GM18867 (cell line): ENCODE data around the gene MUS81.
"Not testable (repeated sequence)": the region's sequence is repeated elsewhere in the genome, so short reads cannot be mapped to it uniquely, and the experiment has no call there.

Experiments used
- ATAC-seq: cut with Tn5 transposase; IDR thresholded peaks from one replicate; pipeline ENCODE4 v1.9.1; 2021; ENCODE audit warnings: mild to moderate bottlenecking, moderate library complexity; ENCODE audit not compliant: unreplicated experiment

Gene MUS81

GRCh38 chr11:65891219-65892136, 31.2 kb downstream of the MUS81 start:
- ATAC-seq = no peak

DNA sequence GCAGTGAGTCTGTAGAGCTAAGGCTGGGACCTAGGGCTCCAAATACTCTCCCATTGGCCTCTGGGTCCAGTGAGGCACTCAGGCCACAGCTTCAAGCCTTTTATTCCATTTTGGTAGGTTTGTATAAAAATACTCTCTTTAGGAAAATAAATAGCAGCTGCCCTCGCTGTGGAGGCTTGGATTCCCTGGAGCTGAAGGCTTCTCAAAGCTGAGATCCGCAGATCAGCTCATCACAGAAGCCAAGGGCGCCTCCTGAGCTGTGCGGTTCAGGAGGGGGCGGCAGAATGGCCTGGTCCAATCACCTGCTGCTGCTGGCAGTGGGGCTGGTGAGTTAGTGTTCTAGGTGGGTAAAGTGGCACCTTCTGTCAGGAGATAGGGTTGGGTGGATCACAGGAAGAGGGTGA, 31.9 kb downstream of the MUS81 start:
- ATAC-seq = not testable (repeated sequence)

DNA sequence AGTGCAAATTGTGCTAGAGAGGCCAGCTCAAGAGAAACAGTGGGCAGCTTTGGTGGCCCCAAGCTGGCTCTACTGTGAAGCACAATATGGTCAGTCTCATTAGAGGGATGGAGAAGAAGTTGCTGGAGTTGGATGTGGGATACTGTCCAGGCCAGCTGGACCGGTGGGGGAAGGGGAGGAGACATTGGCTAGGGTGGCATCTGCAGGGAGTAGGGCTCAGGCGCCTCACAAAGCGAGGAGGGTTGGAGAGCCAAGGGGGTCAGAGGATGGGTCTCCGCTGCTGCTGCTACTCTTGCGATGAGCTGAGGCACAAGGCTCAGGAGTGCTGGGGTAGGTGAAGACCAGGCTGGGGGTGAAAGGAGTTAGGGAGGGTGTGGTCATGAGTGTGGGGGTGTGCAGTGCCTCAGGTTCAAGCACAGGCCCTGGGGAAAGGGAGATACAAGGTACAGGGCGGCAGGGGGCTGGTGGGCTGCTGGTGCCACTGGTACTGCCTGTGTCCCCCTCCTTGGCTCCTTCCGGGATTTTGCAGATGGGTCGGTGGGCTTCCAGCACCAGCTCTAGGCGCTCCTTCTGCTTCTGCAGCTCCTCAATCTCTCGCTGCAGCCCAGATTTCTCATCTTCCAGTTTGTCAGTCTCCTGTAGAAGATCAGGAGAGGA, 32.6 kb downstream of the MUS81 start:
- no peak for ATAC-seq

GRCh38 chr11:65894034-65894591, 33.9 kb downstream of the MUS81 start:
- ATAC-seq = no peak

GRCh38 chr11:65895482-65895981, 35.3 kb downstream of the MUS81 start:
- no peak for ATAC-seq

DNA sequence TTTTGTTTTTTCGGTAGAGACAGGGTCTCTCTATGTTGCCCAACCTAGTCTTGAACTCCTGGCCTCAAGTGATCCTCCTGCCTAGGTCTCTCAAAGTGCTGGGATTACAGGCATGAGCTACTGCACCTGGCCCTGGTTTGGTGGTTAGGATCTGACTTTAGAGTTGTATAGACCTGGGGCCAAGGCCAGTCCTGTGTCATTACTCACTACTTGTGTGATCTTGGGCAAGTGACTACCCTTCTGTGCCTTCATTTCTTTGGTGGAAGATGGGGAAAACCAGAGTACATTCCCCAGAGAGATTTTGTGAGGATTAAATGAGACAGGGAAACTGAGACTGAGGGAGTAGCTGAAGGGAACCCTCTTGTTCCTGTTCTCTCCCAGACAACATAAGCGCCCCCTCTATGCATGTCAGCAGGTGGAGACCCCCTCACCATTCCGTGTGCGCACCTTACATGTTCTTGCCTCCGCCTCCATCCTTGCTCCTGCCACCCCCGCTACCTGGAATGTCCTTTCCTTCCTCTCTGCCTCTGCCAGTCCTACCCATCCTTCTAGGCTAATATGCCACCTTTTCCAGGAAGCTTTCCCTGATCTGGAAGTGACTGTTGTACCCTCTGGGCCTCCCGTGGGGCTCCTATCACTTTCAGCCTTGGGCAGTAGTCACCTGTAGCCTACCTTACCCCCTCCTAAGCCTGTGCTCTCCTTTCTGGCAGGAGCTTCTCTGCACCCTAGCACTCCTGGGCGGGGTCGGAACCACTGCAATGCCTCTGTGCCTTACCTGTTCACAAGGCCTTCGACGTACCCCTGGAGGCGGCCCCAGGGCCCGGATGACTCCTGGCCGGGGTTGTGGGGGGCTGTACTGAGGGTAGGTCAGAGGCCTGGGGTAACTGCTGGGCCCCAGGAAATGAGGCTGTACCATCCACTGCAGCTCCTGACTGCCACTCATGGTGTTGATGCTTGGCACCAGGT, 36.1 kb downstream of the MUS81 start:
- ATAC-seq = no peak

GRCh38 chr11:65897020-65897471, 36.8 kb downstream of the MUS81 start:
- no peak for ATAC-seq

DNA sequence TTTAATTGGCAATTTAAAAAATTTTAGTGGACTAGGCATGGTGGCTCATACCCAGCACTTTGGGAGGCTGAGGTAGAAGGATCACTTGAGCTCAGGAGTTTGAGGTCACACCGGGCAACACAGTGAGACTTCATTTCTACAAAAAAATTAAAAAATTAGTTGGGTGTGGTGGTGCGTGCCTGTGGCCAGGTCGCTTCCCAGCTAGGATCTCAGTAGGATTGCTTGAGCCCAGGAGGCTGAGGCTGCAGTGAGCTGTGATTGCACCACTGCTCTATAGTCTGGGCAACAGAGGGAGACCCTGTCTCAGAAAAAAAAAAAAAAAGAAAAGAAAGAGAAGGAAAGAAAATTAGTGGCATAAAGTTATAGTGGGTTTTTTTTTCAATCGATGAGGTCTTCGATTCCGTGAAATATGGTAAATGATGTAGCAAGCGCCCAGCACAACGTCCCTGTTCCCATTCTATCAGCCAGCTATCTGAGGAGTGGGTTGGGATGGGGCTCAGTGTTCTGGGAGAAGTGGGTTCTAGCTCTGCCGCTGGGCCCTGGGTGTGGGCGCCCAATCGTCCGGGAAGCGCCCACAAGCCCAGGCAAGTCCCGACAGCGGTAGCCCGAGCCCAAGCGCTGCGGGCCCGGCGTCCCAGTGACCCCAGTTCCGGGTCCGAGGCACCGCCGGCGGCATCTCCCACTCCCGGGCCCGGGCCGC, 38.6 kb downstream of the MUS81 start:
- ATAC-seq = no peak

- ATAC-seq = no peak
These were observed 39.3 kb downstream of the MUS81 start for GRCh38 chr11:65899356-65900124.

- ATAC-seq = peak; percentile 80
These were observed 40.1 kb downstream of the MUS81 start, which contains the start of gene FOSL1 for GRCh38 chr11:65900125-65900898. Gene FOSL1 (minus strand): TSS chr11:65900388. CDS start chr11:65900339, 49 bp downstream.

GRCh38 chr11:65900899-65901180, 40.6 kb downstream of the MUS81 start:
- no peak for ATAC-seq

- ATAC-seq = no peak
These were observed 42.8 kb downstream of the MUS81 start for GRCh38 chr11:65903068-65903481.

DNA sequence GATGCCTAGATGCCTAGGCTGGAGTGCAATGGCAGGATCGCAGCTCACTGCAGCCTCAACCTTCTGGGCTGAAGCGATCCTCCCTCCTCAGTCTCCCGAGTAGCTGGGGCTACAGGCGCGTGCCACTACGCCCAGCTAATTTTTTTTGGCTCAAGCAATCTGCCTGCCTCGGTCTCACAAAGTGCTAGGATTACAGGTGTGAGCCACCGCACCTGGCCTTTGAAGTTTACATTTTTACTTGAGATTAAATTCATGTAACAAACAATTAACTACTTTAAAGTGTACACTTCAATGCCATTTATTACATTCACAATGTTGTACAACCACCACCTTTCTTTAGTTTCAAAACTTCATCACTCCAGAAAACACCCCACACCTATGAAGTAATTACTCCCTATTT, 43.5 kb downstream of the MUS81 start:
- ATAC-seq = no peak

GRCh38 chr11:65906602-65907001, 46.4 kb downstream of the MUS81 start:
- no peak for ATAC-seq

DNA sequence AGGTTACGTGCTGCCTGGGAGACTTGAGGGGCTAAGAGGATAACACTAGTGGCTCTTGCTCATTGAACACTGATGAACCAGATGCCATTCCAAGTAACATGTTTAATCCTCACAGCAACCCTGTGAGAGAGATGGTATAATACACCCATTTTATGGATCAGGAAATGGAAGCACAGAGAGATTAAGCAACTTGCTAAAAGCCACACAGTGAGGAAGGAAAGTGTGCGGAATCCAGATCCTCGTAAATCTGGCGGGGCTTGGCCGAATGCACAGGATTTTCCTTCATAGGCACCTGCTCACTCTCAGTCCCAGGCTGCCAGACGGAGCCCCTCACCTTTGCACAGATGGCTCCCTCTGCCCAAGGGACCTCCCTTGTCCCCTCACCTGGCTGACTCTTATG, 47.6 kb downstream of the MUS81 start:
- ATAC-seq = no peak

DNA sequence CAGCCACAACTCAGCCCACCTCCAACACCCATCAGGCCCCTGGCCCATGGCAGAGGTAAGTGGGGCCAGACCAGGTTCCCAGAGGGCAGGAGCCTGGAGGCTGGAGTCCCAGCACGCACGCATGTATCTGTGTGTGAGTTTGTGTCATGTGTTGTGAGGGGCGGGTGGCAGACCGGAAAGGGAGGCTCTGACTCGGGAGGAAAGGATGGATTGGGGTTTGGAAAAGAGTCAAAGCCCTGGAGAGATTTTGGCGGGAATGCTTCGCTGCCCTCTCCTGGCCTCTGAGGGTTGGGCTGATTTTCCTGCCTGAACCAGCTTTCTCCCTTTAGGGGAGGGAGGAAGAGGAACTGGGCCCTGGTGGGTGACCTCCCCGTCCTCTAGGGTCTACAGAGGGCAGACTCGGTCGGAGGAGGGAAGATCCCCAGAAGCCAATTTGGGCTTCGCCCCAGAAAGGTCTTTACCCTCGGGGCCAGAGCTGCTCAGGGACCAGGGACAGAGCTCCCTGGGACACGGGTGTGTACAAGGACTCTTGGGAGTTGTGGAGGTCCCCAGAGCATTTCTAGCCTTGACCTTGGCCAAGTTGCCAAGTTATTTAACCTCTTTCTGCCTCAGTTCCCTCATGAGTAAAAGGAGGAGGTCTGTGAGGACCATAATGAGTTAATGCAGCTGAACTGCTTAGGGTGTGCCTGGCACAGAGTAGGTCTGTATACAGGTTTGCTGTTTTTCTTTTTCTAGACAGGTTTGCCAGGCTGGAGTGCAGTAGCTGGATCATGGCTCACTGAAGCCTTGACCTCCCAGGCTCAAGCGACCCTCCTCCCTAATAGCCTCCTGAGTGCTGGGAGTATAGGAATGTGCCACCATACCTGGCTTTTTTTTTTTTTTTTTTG, 51.7 kb downstream of the MUS81 start:
- no peak for ATAC-seq

DNA sequence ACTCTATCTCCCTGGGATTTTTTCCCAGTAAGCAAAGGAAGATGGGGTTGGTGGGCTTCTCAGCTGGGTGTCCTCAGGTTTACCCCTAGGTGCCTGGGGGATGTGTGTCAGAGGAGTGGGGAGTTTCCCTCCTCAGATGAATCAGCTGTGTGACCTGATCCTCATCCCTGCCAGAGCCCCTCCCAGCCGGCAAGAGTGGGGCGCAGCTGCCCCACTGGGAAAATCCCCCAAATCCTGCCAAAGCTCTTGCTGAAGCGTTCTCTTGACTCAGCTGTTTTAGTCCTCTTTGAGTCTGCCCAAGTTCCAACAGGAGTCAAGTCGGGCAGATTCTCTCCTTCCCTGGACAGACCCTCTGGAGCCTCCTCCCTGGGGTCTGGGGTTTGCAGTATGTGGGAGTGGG, 52.6 kb downstream of the MUS81 start:
- no peak for ATAC-seq
